Calu3 (cell line): Measurements from ENCODE around the gene IFT27. TPM values are rescaled to one million over a fixed set of nuclear protein-coding genes. Genes with fewer than 3 reads are reported as not detected.

Experiments used
- BruUV-seq: library from RNA; stranded (reverse); fragments of 400-500 nt; replicated peaks from 2 replicates; lab custom pipeline; 2021; lab: Mats Ljungman, UMichigan
- CTCF ChIA-PET: fragments of 300-600 bp; sonication (Branson Sonifier 250); formaldehyde crosslinking; loops from one replicate; lab custom pipeline; 2022; ENCODE audit warnings: antibody characterized with exemption; lab: Charles Lee
- DNase-seq: peaks from one replicate; pipeline ENCODE4 v3.0.0; 2022
- H3K27ac Mint-ChIP-seq: one replicate; pipeline ENCODE4 v1.8.0; 2022; ENCODE audit warnings: mixed read lengths; ENCODE audit not compliant: unreplicated experiment
- H3K27me3 Mint-ChIP-seq: one replicate; pipeline ENCODE4 v1.8.0; 2022; ENCODE audit warnings: mixed read lengths; ENCODE audit not compliant: unreplicated experiment
- H3K36me3 Mint-ChIP-seq: one replicate; pipeline ENCODE4 v1.8.0; 2022; ENCODE audit warnings: mild to moderate bottlenecking, moderate library complexity, mixed read lengths; ENCODE audit not compliant: insufficient read depth, unreplicated experiment
- H3K4me1 Mint-ChIP-seq: one replicate; pipeline ENCODE4 v1.8.0; 2022; ENCODE audit warnings: mild to moderate bottlenecking, low read depth, mixed read lengths; ENCODE audit not compliant: unreplicated experiment
- H3K4me3 Mint-ChIP-seq: one replicate; pipeline ENCODE4 v1.8.0; 2022; ENCODE audit warnings: mild to moderate bottlenecking, low read depth, moderate library complexity, mixed read lengths; ENCODE audit not compliant: unreplicated experiment
- H3K9me3 Mint-ChIP-seq: one replicate; pipeline ENCODE4 v1.8.0; 2022; ENCODE audit warnings: low read depth, mixed read lengths; ENCODE audit not compliant: unreplicated experiment
- CTCF ChIP-seq: fragments of 200-600 bp; IDR thresholded peaks from one replicate; pipeline ENCODE4 v1.8.0; 2022; ENCODE audit warnings: antibody characterized with exemption; ENCODE audit not compliant: unreplicated experiment
- intact Hi-C: fragments of 100-400 bp; cut with micrococcal nuclease; formaldehyde crosslinking; loops from one replicate; pipeline ENCODE4 v1.10.0; 2022; ENCODE audit not compliant: unreplicated experiment
- total RNA-seq: library from RNA; stranded (reverse); gene quantifications from 2 replicates; pipeline ENCODE4 v1.2.3, GENCODE V29; 2022

IFT27 gene
- total RNA-seq, 1 experiment from 2014 or later: 41.0 TPM

DNA sequence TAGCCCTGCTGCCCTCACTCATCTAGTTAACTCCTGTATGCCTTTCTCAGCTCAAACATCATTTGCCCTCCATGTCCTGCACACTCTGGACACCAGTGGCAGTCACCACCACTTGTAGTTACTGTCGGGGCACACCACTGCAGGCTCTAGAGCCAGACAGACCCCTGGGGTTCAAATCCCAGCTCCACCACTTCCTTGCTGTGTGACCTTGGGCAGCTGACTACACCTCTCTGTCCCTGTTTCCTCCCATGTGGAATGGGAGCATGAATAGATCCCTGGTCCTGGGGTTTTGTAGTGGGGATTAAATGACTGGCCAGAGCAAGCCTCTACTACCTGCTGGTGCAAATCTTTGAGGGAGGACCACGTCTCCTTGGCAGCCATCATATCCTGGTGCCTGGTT is 7.8 kb upstream of the IFT27 start:
- Mint-ChIP-seq H3K27ac (no peak overlapping the region), H3K9me3 (no peaks in the 10 kb centered on the region), H3K4me1 (no peaks in the 10 kb centered on the region), H3K27me3 (peaks cover 80% of the 10 kb centered on the region), H3K36me3 (no peaks in the 10 kb centered on the region), H3K4me3 (no peak overlapping the region)
- no peak for TF ChIP-seq CTCF
- BruUV-seq: no TSS peak
- no peak for DNase-seq
- CTCF ChIA-PET: no interaction called here
- intact Hi-C loops: loop anchor here (5.0 kb wide), 2 partner anchors 74 to 479 kb away; no protein-coding TSS in a partner anchor

GRCh38 chr22:36781656-36782627 is 6.0 kb upstream of the IFT27 start:
- H3K27me3 Mint-ChIP-seq: peaks cover 75% of the 10 kb centered on the region
- no peaks in the 10 kb centered on the region for H3K4me1 Mint-ChIP-seq
- BruUV-seq: no TSS peak
- H3K27ac Mint-ChIP-seq: no peak overlapping the region
- CTCF ChIA-PET: interaction anchor here (0.7 to 1.8 kb wide), 13 partner anchors 8 to 300 kb away, joined by 3 to 10 read pairs (median 4); no protein-coding TSS in a partner anchor
- no peaks in the 10 kb centered on the region for H3K36me3 Mint-ChIP-seq
- TF ChIP-seq CTCF: peak; percentile 95
- intact Hi-C loops: loop anchor here (2.0 to 5.0 kb wide), 3 partner anchors 75 to 480 kb away; no protein-coding TSS in a partner anchor
- no peaks in the 10 kb centered on the region for H3K9me3 Mint-ChIP-seq
- no peak overlapping the region for H3K4me3 Mint-ChIP-seq
- peak; percentile 89 for DNase-seq

- no peaks in the 10 kb centered on the region for H3K9me3 Mint-ChIP-seq
- DNase-seq: no peak
- peaks cover 36% of the 10 kb centered on the region for H3K27me3 Mint-ChIP-seq
- peaks cover 6% of the 10 kb centered on the region for H3K4me1 Mint-ChIP-seq
- CTCF ChIA-PET: no interaction called here
- no peak overlapping the region for H3K4me3 Mint-ChIP-seq
- no peak overlapping the region for H3K27ac Mint-ChIP-seq
- peaks cover 18% of the 10 kb centered on the region for H3K36me3 Mint-ChIP-seq
- intact Hi-C loops: loop anchor here (5.0 kb wide), 1 partner anchor 231 kb away; no protein-coding TSS in a partner anchor
- TF ChIP-seq CTCF: no peak
- BruUV-seq: no TSS peak
Measured at GRCh38 chr22:36778020-36778419, 2.1 kb upstream of the IFT27 start.

- Mint-ChIP-seq H3K27me3 (peaks cover 25% of the 10 kb centered on the region), H3K27ac (peak overlapping the region; percentile 78), H3K36me3 (peaks cover 18% of the 10 kb centered on the region), H3K4me1 (peaks cover 6% of the 10 kb centered on the region), H3K9me3 (no peaks in the 10 kb centered on the region), H3K4me3 (peak overlapping the region; percentile 76)
- intact Hi-C loops: loop anchor here (5.0 kb wide), 1 partner anchor 229 kb away; no protein-coding TSS in a partner anchor
- DNase-seq: no peak
- CTCF ChIA-PET: interaction anchor here (0.9 to 2.0 kb wide), 7 partner anchors 19 to 267 kb away, joined by 3 to 8 read pairs (median 5); no protein-coding TSS in a partner anchor
- BruUV-seq: no TSS peak
- TF ChIP-seq CTCF: no peak
Measured at GRCh38 chr22:36776722-36777121, 803 bp upstream of the IFT27 start.
